CD14-positive monocyte (primary cell): ENCODE data around the gene RFPL1. TPM values are rescaled to one million over a fixed set of nuclear protein-coding genes. Genes with fewer than 3 reads are reported as not detected.
"Not testable (repeated sequence)": the region's sequence is repeated elsewhere in the genome, so short reads cannot be mapped to it uniquely, and the experiment has no call there.

Experiments
- DNase-seq, 3 donors: peaks; one replicate each; pipeline ENCODE4 v3.0.0-alpha.2; 2011 to 2022
- H2AFZ ChIP-seq: 2 replicates; pipeline ENCODE4 v1.6.0; 2012; ENCODE audit warnings: mild to moderate bottlenecking, low read depth, low read length, inconsistent platforms; ENCODE audit not compliant: insufficient read depth, poor library complexity, severe bottlenecking
- H3K27ac ChIP-seq, 2 donors: 1 replicate in 1 of 2; 2 replicates in 1 of 2; pipeline ENCODE4 v1.5.1; 2012 to 2013; ENCODE audit warnings: low read length in 2 of 2, control low read depth in 1 of 2, inconsistent platforms in 1 of 2, low read depth in 1 of 2, mild to moderate bottlenecking in 1 of 2
- H3K27me3 ChIP-seq, 2 donors: one replicate each; pipeline versions ENCODE4 v1.6.0 to v1.6.1; 2011 to 2013; ENCODE audit warnings: low read length in 2 of 2; ENCODE audit not compliant: control insufficient read depth in 2 of 2, insufficient read depth in 2 of 2
- H3K36me3 ChIP-seq, 2 donors: replicated peaks in 1 of 2; 1 replicate in 1 of 2; 2 replicates in 1 of 2; pipeline versions ENCODE4 v1.5.1 to v1.6.1; 2012 to 2013; ENCODE audit warnings: low read length in 2 of 2, control low read depth in 1 of 2, inconsistent platforms in 1 of 2, mild to moderate bottlenecking in 1 of 2; ENCODE audit not compliant: insufficient read depth in 2 of 2, control insufficient read depth in 1 of 2
- H3K4me1 ChIP-seq, 2 donors: 1 replicate in 1 of 2; 2 replicates in 1 of 2; pipeline versions ENCODE4 v1.5.1 to v1.6.1; 2012 to 2013; ENCODE audit warnings: low read length in 2 of 2, control low read depth in 1 of 2, inconsistent platforms in 1 of 2, mild to moderate bottlenecking in 1 of 2, moderate library complexity in 1 of 2; ENCODE audit not compliant: insufficient read depth in 2 of 2, control insufficient read depth in 1 of 2
- H3K4me2 ChIP-seq: replicated peaks from 2 replicates; pipeline ENCODE3; 2012; ENCODE audit warnings: low read length, moderate library complexity, mild to moderate bottlenecking; ENCODE audit not compliant: poor library complexity, severe bottlenecking; ENCODE audit errors: extremely low read depth
- H3K4me3 ChIP-seq, 3 experiments: fragments of 200-600 bp in 1 of 3; sonication (generic) in 1 of 3; replicated peaks in 1 of 3; 1 replicate in 2 of 3; 2 replicates in 1 of 3; pipeline ENCODE4 v1.5.1; 2011 to 2013; ENCODE audit warnings: low read length in 3 of 3, mild to moderate bottlenecking in 3 of 3, control low read depth in 2 of 3, low read depth in 2 of 3, inconsistent platforms in 1 of 3, moderate library complexity in 1 of 3
- H3K79me2 ChIP-seq: 2 replicates; pipeline ENCODE4 v1.6.0; 2012; ENCODE audit warnings: mild to moderate bottlenecking, control low read depth, inconsistent platforms, low read length, moderate library complexity; ENCODE audit not compliant: insufficient read depth
- H3K9ac ChIP-seq: 2 replicates; pipeline ENCODE4 v1.6.0; 2017; ENCODE audit warnings: low read length, mild to moderate bottlenecking; ENCODE audit not compliant: insufficient read depth, poor library complexity, severe bottlenecking
- H3K9me3 ChIP-seq, 2 donors: replicated peaks in 1 of 2; 1 replicate in 1 of 2; 2 replicates in 1 of 2; pipeline versions ENCODE4 v1.5.1 to v1.6.1; 2012 to 2013; ENCODE audit warnings: low read length in 2 of 2, control low read depth in 1 of 2; ENCODE audit not compliant: control insufficient read depth in 1 of 2, insufficient read depth in 1 of 2
- H4K20me1 ChIP-seq: 2 replicates; pipeline ENCODE4 v1.6.0; 2012; ENCODE audit warnings: mild to moderate bottlenecking, low read length, control low read depth, moderate library complexity; ENCODE audit not compliant: insufficient read depth
- H3K27ac Mint-ChIP-seq, 7 donors: one replicate each; pipeline ENCODE4 v1.8.0; 2020; ENCODE audit warnings: mild to moderate bottlenecking in 7 of 7, mixed read lengths in 7 of 7, moderate library complexity in 6 of 7, inconsistent platforms in 2 of 7
- H3K27me3 Mint-ChIP-seq, 3 donors: one replicate each; pipeline ENCODE4 v1.8.0; 2021 to 2022; ENCODE audit warnings: low read depth in 3 of 3, mild to moderate bottlenecking in 3 of 3, mixed read lengths in 3 of 3, moderate library complexity in 3 of 3, inconsistent platforms in 1 of 3
- H3K36me3 Mint-ChIP-seq, 2 donors: one replicate each; pipeline ENCODE4 v1.8.0; 2020; ENCODE audit warnings: mixed read lengths in 2 of 2, inconsistent platforms in 1 of 2, mild to moderate bottlenecking in 1 of 2
- H3K4me1 Mint-ChIP-seq: one replicate; pipeline ENCODE4 v1.8.0; 2020; ENCODE audit warnings: mild to moderate bottlenecking, mixed read lengths
- H3K4me3 Mint-ChIP-seq, 2 donors: one replicate each; pipeline ENCODE4 v1.8.0; 2020; ENCODE audit warnings: mild to moderate bottlenecking in 2 of 2, mixed read lengths in 2 of 2, moderate library complexity in 1 of 2
- H3K9me3 Mint-ChIP-seq, 7 donors: one replicate each; pipeline ENCODE4 v1.8.0; 2020 to 2022; ENCODE audit warnings: mixed read lengths in 7 of 7, mild to moderate bottlenecking in 6 of 7, moderate library complexity in 6 of 7, inconsistent platforms in 2 of 7
- CTCF ChIP-seq: fragments of 200-600 bp; IDR thresholded peaks from one replicate; pipeline ENCODE4 v1.8.0; 2022; ENCODE audit warnings: antibody characterized with exemption, mild to moderate bottlenecking
- WGBS: methylation state at CpG from one replicate; pipeline ENCODE4 v1.1.5; 2013; ENCODE audit warnings: missing lambda C conversion rate; ENCODE audit not compliant: insufficient coverage; 5-methylcytosine and 5-hydroxymethylcytosine counted together
- intact Hi-C, 2 donors: fragments of 100-400 bp; cut with micrococcal nuclease; formaldehyde crosslinking; loops; one replicate each; pipeline versions ENCODE4 v1.15.0 to v1.15.1; 2023
- polyA plus RNA-seq, 3 donors: library from polyadenylated mRNA; depleted of rRNA in 1 of 3; unstranded in 2 of 3; stranded (reverse) in 1 of 3; fragments of 300-500 nt in 2 of 3; fragments of >200 nt in 1 of 3; fragmentation: Illumina TruSeq in 2 of 3; gene quantifications; 1 replicate in 2 of 3; 2 replicates in 1 of 3; pipeline ENCODE4 v1.2.3, GENCODE V29; 2012 to 2021

RFPL1 gene
- polyA plus RNA-seq, 3 donors = 0.20 TPM; not detected in 2

GRCh38 chr22:29408940-29409339, 29.4 kb upstream of the RFPL1 start:
- H3K27ac ChIP-seq = no peak overlapping the region
- no peak overlapping the region for H3K4me2 ChIP-seq
- H2AFZ ChIP-seq = no peak overlapping the region
- 0% methylated on average over 3 of the region's 6 CpGs for WGBS
- Mint-ChIP-seq H3K4me1 (peaks cover 34% of the 10 kb centered on the region), H3K4me3 (peak overlapping the region in 1 of 2 donors; percentile 36), H3K9me3 (no peaks in the 10 kb centered on the region), H3K27me3 (peaks cover 0 to 5% (median 1%) of the 10 kb centered on the region in 3 donors), H3K36me3 (no peaks in the 10 kb centered on the region), H3K27ac (peak overlapping the region; percentile 8 to 90 (median 66))
- H3K9ac ChIP-seq = no peak overlapping the region
- DNase-seq = peak in 2 of 3 donors; percentile 47 to 49
- no peak overlapping the region for H3K4me3 ChIP-seq
- no peaks in the 10 kb centered on the region for H3K9me3 ChIP-seq
- no peaks in the 10 kb centered on the region for H3K79me2 ChIP-seq
- peaks cover 30 to 36% of the 10 kb centered on the region in 2 donors for H3K4me1 ChIP-seq
- intact Hi-C loops = no loop called here
- no peaks in the 10 kb centered on the region for H3K27me3 ChIP-seq
- no peaks in the 10 kb centered on the region for H4K20me1 ChIP-seq
- H3K36me3 ChIP-seq = no peaks in the 10 kb centered on the region
- no peak for TF ChIP-seq CTCF

- not testable (repeated sequence) for H3K9ac ChIP-seq
- H3K4me2 ChIP-seq = peak overlapping the region; percentile 46
- peak in 2 of 3 donors; percentile 24 to 41 for DNase-seq
Measured at GRCh38 chr22:29411569-29412211, 26.7 kb upstream of the RFPL1 start.

More at GRCh38 chr22:29411569-29412211, 26.7 kb upstream of the RFPL1 start:
- H3K36me3 Mint-ChIP-seq, H4K20me1 ChIP-seq, intact Hi-C loops, H3K36me3 ChIP-seq, H3K27me3 ChIP-seq, H3K9me3 Mint-ChIP-seq, H3K9me3 ChIP-seq, H3K27me3 Mint-ChIP-seq, H3K79me2 ChIP-seq: not testable (repeated sequence)
- Histone ChIP-seq H3K4me1 (peaks cover 37 to 48% of the 10 kb centered on the region in 2 donors), H3K4me3 (peak overlapping the region in 2 of 3 experiments; percentile 25 to 40), H3K27ac (peak overlapping the region; percentile 53 to 67), H2AFZ (peak overlapping the region; percentile 21)
- WGBS = 0% methylated on average over 1 of the region's 4 CpGs
- Mint-ChIP-seq H3K4me3 (peak overlapping the region; percentile 69 to 84), H3K4me1 (peaks cover 47% of the 10 kb centered on the region), H3K27ac (peak overlapping the region; percentile 87 to 95 (median 90))
